GM12864 (cell line): Measurements from ENCODE around the gene MID1.

Experiments used
- DNase-seq: peaks from one replicate; pipeline ENCODE4 v3.0.0-alpha.2; 2011; ENCODE audit warnings: low read depth
- H3K4me3 ChIP-seq: 2 replicates; pipeline ENCODE4 v1.5.1; 2011; ENCODE audit warnings: mild to moderate bottlenecking, low read depth, low read length, control low read depth
- TF ChIP-seq, protein P1 (sequence below): IDR thresholded peaks from 2 replicates; pipeline ENCODE4 v1.5.1; 2011; ENCODE audit warnings: low read depth, mild to moderate bottlenecking, moderate library complexity, low read length, control low read depth, inconsistent platforms; ENCODE audit errors: missing control alignments

Gene MID1

DNA sequence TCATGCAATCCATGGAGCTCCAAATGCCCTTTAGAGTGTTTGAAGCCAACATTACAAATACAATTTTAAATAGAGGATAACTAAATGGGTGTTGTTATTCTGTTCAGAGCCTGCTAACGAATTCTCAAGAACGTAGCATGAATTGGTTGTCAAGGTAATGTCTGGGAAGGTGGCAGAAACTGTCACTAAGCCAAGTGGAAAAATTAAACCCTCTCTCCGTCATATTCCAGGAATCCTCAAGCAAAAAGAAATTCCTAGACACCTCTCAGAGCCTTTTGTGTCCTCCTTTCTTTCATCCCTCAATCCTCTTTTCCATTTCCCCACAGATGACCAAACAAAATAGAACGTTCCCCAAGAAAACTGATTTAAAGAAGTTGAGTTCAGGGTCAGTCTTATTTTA, 204.0 kb downstream of the MID1 start:
- no peak overlapping the region for H3K4me3 ChIP-seq
- DNase-seq = no peak
- TF ChIP-seq, protein P1, sequence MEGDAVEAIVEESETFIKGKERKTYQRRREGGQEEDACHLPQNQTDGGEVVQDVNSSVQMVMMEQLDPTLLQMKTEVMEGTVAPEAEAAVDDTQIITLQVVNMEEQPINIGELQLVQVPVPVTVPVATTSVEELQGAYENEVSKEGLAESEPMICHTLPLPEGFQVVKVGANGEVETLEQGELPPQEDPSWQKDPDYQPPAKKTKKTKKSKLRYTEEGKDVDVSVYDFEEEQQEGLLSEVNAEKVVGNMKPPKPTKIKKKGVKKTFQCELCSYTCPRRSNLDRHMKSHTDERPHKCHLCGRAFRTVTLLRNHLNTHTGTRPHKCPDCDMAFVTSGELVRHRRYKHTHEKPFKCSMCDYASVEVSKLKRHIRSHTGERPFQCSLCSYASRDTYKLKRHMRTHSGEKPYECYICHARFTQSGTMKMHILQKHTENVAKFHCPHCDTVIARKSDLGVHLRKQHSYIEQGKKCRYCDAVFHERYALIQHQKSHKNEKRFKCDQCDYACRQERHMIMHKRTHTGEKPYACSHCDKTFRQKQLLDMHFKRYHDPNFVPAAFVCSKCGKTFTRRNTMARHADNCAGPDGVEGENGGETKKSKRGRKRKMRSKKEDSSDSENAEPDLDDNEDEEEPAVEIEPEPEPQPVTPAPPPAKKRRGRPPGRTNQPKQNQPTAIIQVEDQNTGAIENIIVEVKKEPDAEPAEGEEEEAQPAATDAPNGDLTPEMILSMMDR = no peak

DNA sequence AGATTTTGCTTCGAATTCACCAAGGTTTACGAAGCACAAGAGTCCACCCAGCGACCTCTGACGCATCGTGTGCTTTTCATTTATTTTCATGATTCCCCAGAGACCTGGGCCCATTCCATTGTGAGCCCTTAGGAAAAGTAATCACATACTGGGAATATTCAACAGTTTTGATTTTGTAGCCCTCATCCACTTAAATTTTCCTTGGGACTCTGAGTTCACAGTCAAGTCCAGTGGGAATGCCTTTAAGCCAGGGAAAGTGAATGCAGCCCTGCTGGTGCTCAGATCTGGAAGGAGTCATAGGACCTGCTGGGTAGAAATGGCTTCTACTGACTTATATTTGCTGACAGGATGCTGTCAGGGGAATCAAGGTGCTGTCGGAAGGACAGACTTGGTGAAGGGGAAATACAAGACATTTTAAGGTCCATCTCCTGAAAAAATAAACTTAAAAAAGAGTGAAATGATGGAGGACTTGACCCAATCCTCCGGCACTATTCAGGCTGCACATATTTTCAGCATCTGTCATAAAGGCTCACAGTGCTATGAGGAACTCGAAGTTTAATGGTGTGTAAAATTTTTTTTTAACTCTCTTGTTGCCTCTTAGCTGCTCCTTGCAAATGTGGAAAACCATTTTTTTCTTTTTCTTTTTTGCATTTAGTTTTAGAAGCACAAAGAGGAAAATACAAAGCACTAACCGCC, 204.9 kb downstream of the MID1 start:
- TF ChIP-seq, protein P1 = no peak
- no peak for DNase-seq
- no peak overlapping the region for H3K4me3 ChIP-seq

DNA sequence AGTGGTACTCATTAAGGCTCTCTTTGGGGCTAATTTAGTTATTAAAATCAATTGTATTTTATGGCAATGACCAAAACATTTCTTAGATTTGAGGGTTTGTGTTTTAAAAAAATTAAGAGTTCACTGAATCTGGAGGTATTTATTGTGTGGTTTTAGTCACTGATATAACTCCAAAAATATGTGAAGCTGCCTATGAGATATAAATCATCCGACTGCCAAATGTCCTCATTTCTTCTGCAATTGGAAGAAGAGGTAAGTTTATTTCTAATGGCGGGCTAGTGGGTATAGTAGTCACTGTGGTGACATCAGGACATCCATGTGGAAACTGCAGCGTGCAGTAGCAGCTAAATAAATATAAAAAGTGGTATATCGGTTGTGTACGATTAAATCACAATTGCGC, 205.5 kb downstream of the MID1 start:
- no peak for DNase-seq
- TF ChIP-seq, protein P1 = no peak
- H3K4me3 ChIP-seq = no peak overlapping the region

DNA sequence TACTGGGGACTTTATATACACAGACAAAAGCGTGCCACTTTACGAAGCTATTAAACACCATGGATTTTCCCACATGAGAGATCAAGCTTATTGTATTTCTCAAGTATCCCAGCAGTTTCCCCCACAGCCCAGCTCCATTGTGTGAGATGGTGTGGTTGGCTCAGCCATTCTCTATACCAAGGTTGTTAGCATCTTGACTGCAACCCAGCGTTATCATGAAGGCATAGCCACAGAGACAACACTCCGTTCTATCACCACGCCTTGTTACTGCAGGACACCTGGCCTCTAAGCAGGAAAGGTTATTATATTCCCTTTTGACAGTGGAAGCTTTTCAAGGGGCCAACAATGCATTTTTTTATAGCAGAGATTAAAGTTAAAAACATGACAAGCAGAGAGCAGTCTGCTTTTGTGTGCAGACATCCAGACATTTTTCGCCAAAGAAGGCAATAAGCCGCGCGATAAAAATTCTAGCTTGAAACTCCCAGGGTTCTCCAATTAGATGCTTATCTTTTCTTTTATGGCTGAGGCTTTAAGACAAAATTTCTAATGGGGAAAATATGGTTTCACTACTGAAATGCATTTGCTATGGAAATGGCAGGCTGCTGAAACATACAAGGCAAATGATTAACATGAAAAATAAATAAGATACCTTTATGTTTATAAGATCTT, 206.1 kb downstream of the MID1 start:
- no peak for DNase-seq
- H3K4me3 ChIP-seq = no peak overlapping the region
- TF ChIP-seq, protein P1 = no peak

DNA sequence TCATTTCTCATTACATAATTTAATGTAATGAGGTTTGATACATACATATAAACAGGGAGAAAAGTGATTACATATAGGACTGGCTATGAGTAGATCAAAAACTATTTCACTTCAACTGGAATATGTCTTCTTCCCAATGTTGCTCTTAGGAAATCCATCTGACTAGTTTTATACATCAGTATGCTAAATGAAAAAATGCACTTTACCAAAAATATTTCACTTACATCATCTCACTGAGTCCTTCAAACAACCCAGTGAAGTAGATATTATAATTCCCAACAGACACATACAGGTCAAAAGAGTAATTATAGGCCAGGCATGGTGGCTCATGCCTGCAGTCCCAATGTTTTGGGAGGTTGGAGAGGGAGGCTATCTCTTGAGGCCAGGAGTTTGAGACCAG, 215.9 kb downstream of the MID1 start:
- DNase-seq = no peak
- no peak overlapping the region for H3K4me3 ChIP-seq
- TF ChIP-seq, protein P1 = no peak

DNA sequence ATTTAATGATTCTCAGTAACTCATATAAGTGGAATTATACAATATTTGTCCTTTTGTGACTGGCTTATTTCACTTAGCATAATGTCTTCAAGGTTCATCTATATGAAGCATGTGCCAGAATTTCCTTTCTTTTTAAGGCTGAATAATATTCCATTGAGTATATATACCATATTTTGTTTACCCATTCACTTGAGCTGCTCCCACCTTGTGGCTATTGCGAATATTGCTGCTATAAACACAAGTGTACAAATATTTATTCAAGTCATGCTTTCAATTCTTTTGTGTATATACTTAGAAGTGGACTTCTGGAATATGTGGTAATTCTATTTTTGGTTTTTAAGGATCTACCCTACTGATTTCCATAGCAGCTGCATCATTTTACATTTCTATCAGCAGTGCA, 219.1 kb downstream of the MID1 start:
- DNase-seq = no peak
- no peak overlapping the region for H3K4me3 ChIP-seq
- TF ChIP-seq, protein P1 = no peak

DNA sequence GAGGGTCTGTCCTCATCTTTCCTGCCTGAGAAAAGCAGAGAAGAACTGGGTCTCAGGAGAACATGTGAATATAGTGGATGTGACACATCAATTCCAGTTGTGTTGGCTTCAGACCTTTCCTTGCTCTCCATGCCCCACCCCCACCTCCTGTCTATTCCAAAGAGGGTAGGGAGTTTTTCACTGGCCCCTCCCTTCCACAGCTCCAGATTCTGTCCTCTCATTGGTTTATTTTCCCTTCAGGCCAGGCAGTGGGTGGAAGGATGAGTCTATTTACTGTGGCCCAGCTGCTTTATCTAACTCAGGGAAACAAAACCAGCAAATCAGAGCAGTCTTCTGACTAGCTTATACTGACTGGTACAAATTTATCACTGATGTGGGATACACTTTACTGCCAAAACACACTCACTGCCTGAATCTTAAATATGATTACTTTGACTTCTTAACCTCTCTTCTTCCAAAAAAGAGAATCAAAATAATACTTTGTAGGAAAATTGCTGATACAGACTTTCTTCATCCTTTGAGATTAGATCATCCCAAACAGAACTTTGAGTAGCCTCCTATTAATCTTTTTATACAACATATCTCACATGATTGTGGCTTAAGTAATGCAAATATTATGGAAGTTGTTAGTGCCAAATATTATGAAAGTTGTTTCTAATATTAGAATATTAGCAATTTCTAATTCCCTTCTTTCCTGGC, 221.2 kb downstream of the MID1 start:
- H3K4me3 ChIP-seq = no peak overlapping the region
- TF ChIP-seq, protein P1 = no peak
- no peak for DNase-seq
